Measurements from ENCODE around the gene LILRB5. TPM values are rescaled to one million over a fixed set of nuclear protein-coding genes. Genes with fewer than 3 reads are reported as not detected.
A peak's percentile ranks its signal among the peaks of the same experiment; 100 is the strongest.
"Not testable (repeated sequence)": the region's sequence is repeated elsewhere in the genome, so short reads cannot be mapped to it uniquely, and the experiment has no call there.

The LILRB5 gene
- total RNA-seq, 2 experiments from 2014 or later, result not detected

GRCh38 chr19:54216869-54217268 lies 40.2 kb downstream of the LILRB5 start:
- Histone ChIP-seq H3K4me3 (ENCODE audit: low read length) (no peak overlapping the region), H3K4me1 (ENCODE audit: insufficient read depth, low read length) (no peaks in the 10 kb centered on the region), H3K36me3 (ENCODE audit: insufficient read depth, low read length) (no peaks in the 10 kb centered on the region), H3K27me3 (ENCODE audit: control insufficient read depth in 1 of 2, insufficient read depth in 2 of 2, low read length in 2 of 2) (no peaks in the 10 kb centered on the region), H3K9me3 (ENCODE audit: control insufficient read depth in 1 of 2, insufficient read depth in 1 of 2, low read length in 2 of 2) (no peaks in the 10 kb centered on the region), H3K27ac (ENCODE audit: low read depth in 1 of 2, low read length in 2 of 2) (no peak overlapping the region)
- intact Hi-C loops (cut with DNase I, micrococcal nuclease), result no loop called here
- ChIA-PET POLR2A (no interaction called here), CTCF (no interaction called here)
- Mint-ChIP-seq H3K4me1 (ENCODE audit: low read depth) (no peaks in the 10 kb centered on the region), H3K36me3 (ENCODE audit: low read depth) (no peaks in the 10 kb centered on the region), H3K27me3 (no peaks in the 10 kb centered on the region), H3K27ac (no peak overlapping the region), H3K4me3 (no peak overlapping the region), H3K9me3 (no peaks in the 10 kb centered on the region)
- DNase-seq, result no peak
- no peak for ATAC-seq (ENCODE audit: poor library complexity)
- no peak for TF ChIP-seq CTCF (IDR thresholded peaks at IDR 0.05)

DNA sequence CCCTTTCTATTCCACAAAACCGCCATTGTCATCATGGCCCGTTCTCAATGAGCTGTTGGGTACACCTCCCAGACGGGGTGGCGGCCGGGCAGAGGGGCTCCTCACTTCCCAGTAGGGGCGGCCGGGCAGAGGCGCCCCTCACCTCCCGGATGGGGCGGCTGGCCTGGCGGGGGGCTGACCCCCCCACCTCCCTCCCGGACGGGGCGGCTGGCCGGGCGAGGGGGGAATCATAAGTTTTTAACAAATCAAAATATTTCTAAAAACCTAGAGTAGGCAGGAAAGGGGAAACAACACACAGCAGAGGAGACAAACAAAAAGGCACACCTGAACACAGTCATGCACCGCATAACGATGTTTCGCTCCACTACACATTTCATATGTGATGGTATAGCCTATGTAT lies 42.3 kb downstream of the LILRB5 start:
- CTCF ChIA-PET; H3K4me3 Mint-ChIP-seq; H3K4me3 ChIP-seq (ENCODE audit: low read length); H3K9me3 ChIP-seq (ENCODE audit: control insufficient read depth in 1 of 2, insufficient read depth in 1 of 2, low read length in 2 of 2); intact Hi-C loops (cut with DNase I, micrococcal nuclease); POLR2A ChIA-PET; H3K9me3 Mint-ChIP-seq; H3K36me3 ChIP-seq (ENCODE audit: insufficient read depth, low read length); H3K36me3 Mint-ChIP-seq (ENCODE audit: low read depth); H3K27me3 Mint-ChIP-seq; H3K27ac ChIP-seq (ENCODE audit: low read depth in 1 of 2, low read length in 2 of 2); H3K27me3 ChIP-seq (ENCODE audit: control insufficient read depth in 1 of 2, insufficient read depth in 2 of 2, low read length in 2 of 2); DNase-seq; ATAC-seq (ENCODE audit: poor library complexity); H3K27ac Mint-ChIP-seq: not testable (repeated sequence)
- H3K4me1 Mint-ChIP-seq (ENCODE audit: low read depth), result peaks cover 15% of the 10 kb centered on the region
- H3K4me1 ChIP-seq (ENCODE audit: insufficient read depth, low read length), result peaks cover 18% of the 10 kb centered on the region

GRCh38 chr19:54214217-54214616 lies 42.9 kb downstream of the LILRB5 start:
- H3K36me3 ChIP-seq (ENCODE audit: insufficient read depth, low read length); H3K27me3 ChIP-seq (ENCODE audit: control insufficient read depth in 1 of 2, insufficient read depth in 2 of 2, low read length in 2 of 2); H3K36me3 Mint-ChIP-seq (ENCODE audit: low read depth); CTCF ChIA-PET; H3K27ac ChIP-seq (ENCODE audit: low read depth in 1 of 2, low read length in 2 of 2); POLR2A ChIA-PET; intact Hi-C loops (cut with DNase I, micrococcal nuclease); H3K9me3 ChIP-seq (ENCODE audit: control insufficient read depth in 1 of 2, insufficient read depth in 1 of 2, low read length in 2 of 2); H3K4me3 Mint-ChIP-seq; ATAC-seq (ENCODE audit: poor library complexity); H3K27me3 Mint-ChIP-seq; H3K27ac Mint-ChIP-seq; H3K9me3 Mint-ChIP-seq; H3K4me3 ChIP-seq (ENCODE audit: low read length); DNase-seq: not testable (repeated sequence)
- peaks cover 20% of the 10 kb centered on the region for H3K4me1 Mint-ChIP-seq (ENCODE audit: low read depth)
- H3K4me1 ChIP-seq (ENCODE audit: insufficient read depth, low read length), result peaks cover 23% of the 10 kb centered on the region

DNA sequence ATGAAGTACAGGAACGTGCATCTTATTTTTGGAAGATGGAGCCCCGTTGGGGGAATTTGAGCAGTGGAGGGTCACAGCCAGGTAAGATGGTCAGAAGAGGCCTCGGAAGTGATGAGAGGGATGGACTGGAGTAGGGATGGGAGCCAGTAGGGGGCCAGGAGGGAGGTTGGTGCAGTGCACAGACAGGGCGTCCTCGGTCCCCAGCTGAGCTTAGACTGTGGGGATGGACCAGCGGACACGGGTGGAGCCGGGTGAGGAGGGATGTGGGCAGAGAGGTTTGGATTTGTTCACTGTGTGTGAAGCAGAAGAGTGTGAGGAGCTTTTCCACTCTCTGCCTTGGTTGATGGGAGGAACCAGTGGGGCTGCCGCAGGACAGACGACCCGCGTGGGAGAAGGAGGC lies 45.8 kb downstream of the LILRB5 start:
- peak overlapping the region; percentile 62 for H3K27ac Mint-ChIP-seq
- H3K9me3 ChIP-seq (ENCODE audit: control insufficient read depth in 1 of 2, insufficient read depth in 1 of 2, low read length in 2 of 2), result no peaks in the 10 kb centered on the region
- intact Hi-C loops (cut with DNase I, micrococcal nuclease), result no loop called here
- no peaks in the 10 kb centered on the region for H3K27me3 Mint-ChIP-seq
- no peak overlapping the region for H3K4me3 ChIP-seq (ENCODE audit: low read length)
- CTCF ChIA-PET, result interaction anchor here (0.9 to 1.6 kb wide), 3 partner anchors 19 to 22 kb away, joined by 3 to 4 read pairs (median 3); partner anchors contain the start of genes MBOAT7 and TSEN34
- H3K4me1 ChIP-seq (ENCODE audit: insufficient read depth, low read length), result peaks cover 53% of the 10 kb centered on the region
- H3K27ac ChIP-seq (ENCODE audit: low read depth in 1 of 2, low read length in 2 of 2), result peak overlapping the region in 1 of 2 donors; percentile 52
- peaks cover 18% of the 10 kb centered on the region for H3K36me3 ChIP-seq (ENCODE audit: insufficient read depth, low read length)
- POLR2A ChIA-PET, result interaction anchor here (1.0 to 8.7 kb wide), 3 partner anchors 10 to 52 kb away, joined by 3 to 75 read pairs (median 12); partner anchors contain the start of genes LENG1, MBOAT7, RPS9 and TSEN34
- no peaks in the 10 kb centered on the region for H3K27me3 ChIP-seq (ENCODE audit: control insufficient read depth in 1 of 2, insufficient read depth in 2 of 2, low read length in 2 of 2)
- H3K4me1 Mint-ChIP-seq (ENCODE audit: low read depth), result peaks cover 48% of the 10 kb centered on the region
- H3K4me3 Mint-ChIP-seq, result no peak overlapping the region
- no peak for TF ChIP-seq CTCF (IDR thresholded peaks at IDR 0.05)
- no peak for DNase-seq
- H3K9me3 Mint-ChIP-seq, result no peaks in the 10 kb centered on the region
- no peak for ATAC-seq (ENCODE audit: poor library complexity)
- peaks cover 24% of the 10 kb centered on the region for H3K36me3 Mint-ChIP-seq (ENCODE audit: low read depth)

Measured in CD4-positive, alpha-beta T cell (primary cell).